Liver (tissue), 3 donors: Measurements from ENCODE around the gene DDX59.
"Not testable (repeated sequence)": the region's sequence is repeated elsewhere in the genome, so short reads cannot be mapped to it uniquely, and the experiment has no call there.

Experiments used
- CTCF ChIP-seq: fragments of 150-350 bp; IDR thresholded peaks from 2 replicates; pipeline ENCODE4 v1.5.1; 2017; ENCODE audit warnings: improper control_type of control experiment, low read depth, low read length; ENCODE audit not compliant: missing input control
- EGR1 ChIP-seq, 2 donors: IDR thresholded peaks; 2 replicates each; pipeline ENCODE4 v1.6.1; 2016 to 2018; ENCODE audit warnings: antibody characterized with exemption in 2 of 2, low read depth in 2 of 2
- HNF4A ChIP-seq, 2 donors: conservative IDR thresholded peaks; 2 replicates each; pipeline ENCODE4 v1.6.1; 2016; ENCODE audit warnings: antibody characterized with exemption in 2 of 2, mild to moderate bottlenecking in 2 of 2
- HNF4G ChIP-seq: IDR thresholded peaks from 2 replicates; pipeline ENCODE4 v1.6.1; 2016; ENCODE audit warnings: antibody characterized with exemption
- JUND ChIP-seq, 2 donors: IDR thresholded peaks; 2 replicates each; pipeline ENCODE4 v1.6.1; 2016; ENCODE audit warnings: antibody characterized with exemption in 2 of 2
- RAD21 ChIP-seq, 2 donors: IDR thresholded peaks; 2 replicates each; pipeline ENCODE4 v1.6.1; 2016; ENCODE audit warnings: antibody characterized with exemption in 2 of 2, mild to moderate bottlenecking in 2 of 2
- REST ChIP-seq: IDR thresholded peaks from 2 replicates; pipeline ENCODE4 v1.6.1; 2016; ENCODE audit warnings: antibody characterized with exemption, mild to moderate bottlenecking
- SP1 ChIP-seq: IDR thresholded peaks from 2 replicates; pipeline ENCODE4 v1.6.1; 2018; ENCODE audit warnings: antibody characterized with exemption, mild to moderate bottlenecking
- YY1 ChIP-seq: IDR thresholded peaks from 2 replicates; pipeline ENCODE4 v1.6.1; 2016; ENCODE audit warnings: antibody characterized with exemption, mild to moderate bottlenecking
- TF ChIP-seq, protein P1 (sequence below): IDR thresholded peaks from 2 replicates; pipeline ENCODE4 v1.6.1; 2016; ENCODE audit warnings: antibody characterized with exemption
- donor health status: healthy.
- donor health status: healthy.

DNA sequence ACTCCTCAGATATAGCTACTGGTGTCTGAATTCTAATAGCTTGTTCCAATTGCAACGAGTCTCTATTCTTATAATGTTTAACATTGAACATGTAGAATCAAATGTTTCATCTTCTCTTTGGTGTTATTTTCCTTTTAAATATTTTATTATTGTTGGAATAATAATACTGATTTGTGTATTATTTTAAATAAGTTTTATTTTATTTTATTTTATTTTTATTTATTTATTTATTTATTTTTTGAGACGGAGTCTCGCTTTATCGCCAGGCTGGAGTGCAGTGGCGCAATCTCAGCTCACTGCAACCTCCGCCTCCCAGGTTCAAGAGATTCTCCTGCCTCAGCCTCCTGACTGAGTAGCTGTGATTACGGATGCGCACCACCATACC is 39.2 kb downstream of the DDX59 start:
- TF ChIP-seq CTCF; REST; HNF4G; EGR1 (IDR thresholded peaks at IDR 0.05; ENCODE audit: low read depth in 2 of 2); RAD21 (IDR thresholded peaks at IDR 0.05); JUND (IDR thresholded peaks at IDR 0.05); HNF4A (conservative IDR thresholded peaks at IDR 0.05); YY1; SP1: not testable (repeated sequence)
- TF ChIP-seq, protein P1, sequence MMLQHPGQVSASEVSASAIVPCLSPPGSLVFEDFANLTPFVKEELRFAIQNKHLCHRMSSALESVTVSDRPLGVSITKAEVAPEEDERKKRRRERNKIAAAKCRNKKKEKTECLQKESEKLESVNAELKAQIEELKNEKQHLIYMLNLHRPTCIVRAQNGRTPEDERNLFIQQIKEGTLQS: not testable (repeated sequence)
